Kidney (tissue), 14 donors: ENCODE results near the gene TLCD4. TPM values are rescaled to one million over a fixed set of nuclear protein-coding genes. Genes with fewer than 3 reads are reported as not detected.
A peak's percentile ranks its signal among the peaks of the same experiment; 100 is the strongest.

Experiments used
- DNase-seq, 5 donors: peaks; one replicate each; pipeline ENCODE4 v3.0.0-alpha.2; 2013 to 2020
- FAIRE-seq: peaks from 2 replicates; lab custom pipeline; 2012; peaks lifted over from hg19 to GRCh38; lab: Jason Lieb, UNC
- H3K27ac ChIP-seq, 2 donors: one replicate each; pipeline ENCODE4 v1.7.0; 2013; ENCODE audit warnings: low read depth in 2 of 2, low read length in 2 of 2, inconsistent platforms in 1 of 2
- H3K27me3 ChIP-seq: one replicate; pipeline ENCODE4 v1.7.1; 2013; ENCODE audit warnings: low read length, inconsistent platforms; ENCODE audit not compliant: control insufficient read depth, insufficient read depth
- H3K36me3 ChIP-seq, 3 donors: one replicate each; pipeline versions ENCODE4 v1.7.0 to v1.7.1; 2013; ENCODE audit warnings: low read length in 3 of 3, control low read depth in 1 of 3, inconsistent platforms in 1 of 3; ENCODE audit not compliant: insufficient read depth in 3 of 3, control insufficient read depth in 2 of 3
- H3K4me1 ChIP-seq, 3 donors: one replicate each; pipeline versions ENCODE4 v1.7.0 to v1.7.1; 2013; ENCODE audit warnings: low read length in 3 of 3, inconsistent platforms in 1 of 3, low read depth in 1 of 3; ENCODE audit not compliant: control insufficient read depth in 2 of 3, insufficient read depth in 2 of 3
- H3K4me3 ChIP-seq, 3 donors: one replicate each; pipeline versions ENCODE4 v1.7.0 to v1.8.1; 2013; ENCODE audit warnings: low read length in 3 of 3, control low read depth in 1 of 3, inconsistent platforms in 1 of 3
- H3K9ac ChIP-seq, 3 donors: one replicate each; pipeline versions ENCODE4 v1.7.0 to v1.7.1; 2013; ENCODE audit warnings: low read length in 3 of 3, control low read depth in 1 of 3, inconsistent platforms in 1 of 3
- H3K9me3 ChIP-seq, 3 donors: one replicate each; pipeline versions ENCODE4 v1.7.0 to v1.7.1; 2013; ENCODE audit warnings: low read length in 3 of 3, control low read depth in 1 of 3, inconsistent platforms in 1 of 3; ENCODE audit not compliant: control insufficient read depth in 2 of 3, insufficient read depth in 1 of 3
- CTCF ChIP-seq: IDR thresholded peaks from 3 replicates; pipeline ENCODE4 v1.5.1; 2012; ENCODE audit warnings: mild to moderate bottlenecking, moderate library complexity, borderline replicate concordance; ENCODE audit not compliant: insufficient read depth; ENCODE audit errors: extremely low read depth
- intact Hi-C: fragments of 100-400 bp; cut with DNase I; formaldehyde crosslinking; loops from one replicate; pipeline ENCODE4 v1.11.1; 2022
- polyA plus RNA-seq: library from polyadenylated mRNA; stranded (reverse); fragments of 350-450 nt; fragmentation: Illumina TruSeq; extraction: RNeasy Lipid Tissue Mini Kit (QIAGEN cat#74804); gene quantifications from one replicate; pipeline ENCODE4 v1.2.3, GENCODE V29; 2014; ENCODE audit warnings: low read depth, low replicate concordance; ENCODE audit not compliant: insufficient read depth
- total RNA-seq: library from RNA; stranded (reverse); fragmentation: NEBNext Ultra II Directional; extraction: Animal tissue kit (Norgen Biotek cat#: 25700); gene quantifications from one replicate; pipeline ENCODE4 v1.2.1, GENCODE V29; 2021
- donor health status: control.
- donor health status: control.
- donor health status: control.
- donor health status: control.
- donor health status: control.
- donor health status: DM: yes; HTN: yes; CAD: no.
- donor health status: Normal renal cell carcinoma (clear cell type).

Gene TLCD4
- total and polyA plus RNA-seq, 2 donors from 2014 or later: 2.4 to 7.1 TPM

- intact Hi-C loops: no loop called here
- peak in 2 of 5 donors; percentile 14 to 44 for DNase-seq
- FAIRE-seq: peak; percentile 13
- Histone ChIP-seq H3K4me1 (peaks cover 0 to 12% (median 0%) of the 10 kb centered on the region in 3 donors), H3K4me3 (no peak overlapping the region), H3K36me3 (no peaks in the 10 kb centered on the region), H3K27ac (peak overlapping the region; percentile 56 to 58), H3K9ac (no peak overlapping the region), H3K9me3 (no peaks in the 10 kb centered on the region), H3K27me3 (no peaks in the 10 kb centered on the region)
- no peak for TF ChIP-seq CTCF
These were observed 48.0 kb upstream of the TLCD4 start for GRCh38 chr1:95068956-95069709.

GRCh38 chr1:95069710-95070093, 47.5 kb upstream of the TLCD4 start:
- no peak for DNase-seq
- intact Hi-C loops: no loop called here
- no peak for FAIRE-seq

GRCh38 chr1:95071539-95071938, 45.6 kb upstream of the TLCD4 start:
- H3K4me1 ChIP-seq: peaks cover 0 to 12% (median 0%) of the 10 kb centered on the region in 3 donors
- no peak overlapping the region for H3K27ac ChIP-seq
- no peak for FAIRE-seq
- peak overlapping the region in 2 of 3 donors; percentile 91 to 97 for H3K9ac ChIP-seq
- DNase-seq: no peak
- H3K36me3 ChIP-seq: no peaks in the 10 kb centered on the region
- H3K4me3 ChIP-seq: peak overlapping the region in 2 of 3 donors; percentile 97 to 99
- intact Hi-C loops: no loop called here
- TF ChIP-seq CTCF: no peak
- no peaks in the 10 kb centered on the region for H3K9me3 ChIP-seq
- H3K27me3 ChIP-seq: no peaks in the 10 kb centered on the region

More at GRCh38 chr1:95069710-95070093, 47.5 kb upstream of the TLCD4 start:
- Histone ChIP-seq H3K4me3 (no peak overlapping the region), H3K27me3 (no peaks in the 10 kb centered on the region), H3K36me3 (no peaks in the 10 kb centered on the region), H3K9ac (no peak overlapping the region), H3K9me3 (no peaks in the 10 kb centered on the region), H3K27ac (peak overlapping the region; percentile 20 to 56), H3K4me1 (peaks cover 0 to 12% (median 0%) of the 10 kb centered on the region in 3 donors)
- no peak for TF ChIP-seq CTCF
